GM23338 (cell line): ENCODE results near the gene KCNMB2. TPM values are rescaled to one million over a fixed set of nuclear protein-coding genes. Genes with fewer than 3 reads are reported as not detected.

Experiments
- ATAC-seq: fragments of 200-7000 bp; cut with Tn5 transposase; 3 replicates; pipeline ENCODE4 v1.9.1; 2020
- DNase-seq: peaks from one replicate; pipeline ENCODE4 v3.0.0-alpha.2; 2015; ENCODE audit warnings: low spot score
- H2AFZ ChIP-seq: fragments of 200-600 bp; sonication (generic); 2 replicates; pipeline ENCODE4 v1.8.0; 2016; ENCODE audit warnings: antibody characterized with exemption, mild to moderate bottlenecking, moderate library complexity
- H3F3A ChIP-seq: fragments of 200-600 bp; sonication (generic); replicated peaks from 2 replicates; pipeline ENCODE4 v1.8.0; 2017; ENCODE audit warnings: antibody characterized with exemption, mixed run types, low read depth
- H3K27ac ChIP-seq: fragments of 200-600 bp; sonication (generic); 2 replicates; pipeline ENCODE4 v1.6.1; 2016; ENCODE audit warnings: low read depth
- H3K27me3 ChIP-seq: fragments of 200-600 bp; sonication (generic); 2 replicates; pipeline ENCODE4 v1.8.0; 2016; ENCODE audit warnings: mild to moderate bottlenecking, mixed run types, moderate library complexity; ENCODE audit not compliant: insufficient read depth
- H3K36me3 ChIP-seq: fragments of 200-600 bp; sonication (generic); 2 replicates; pipeline ENCODE4 v1.8.0; 2016; ENCODE audit warnings: mild to moderate bottlenecking; ENCODE audit not compliant: insufficient read depth
- H3K4me1 ChIP-seq: fragments of 200-600 bp; sonication (generic); 2 replicates; pipeline ENCODE4 v1.8.0; 2016; ENCODE audit warnings: mild to moderate bottlenecking, moderate library complexity; ENCODE audit not compliant: insufficient read depth
- H3K4me2 ChIP-seq: fragments of 200-600 bp; sonication (generic); 2 replicates; pipeline ENCODE4 v1.7.1; 2017; ENCODE audit warnings: mixed run types
- H3K4me3 ChIP-seq: fragments of 200-600 bp; sonication (generic); 2 replicates; pipeline ENCODE4 v1.6.1; 2016; ENCODE audit warnings: mixed run types
- H3K79me2 ChIP-seq: fragments of 200-600 bp; sonication (generic); replicated peaks from 2 replicates; pipeline ENCODE4 v1.8.0; 2017; ENCODE audit warnings: mild to moderate bottlenecking; ENCODE audit not compliant: insufficient read depth
- H3K9me2 ChIP-seq: fragments of 200-600 bp; sonication (generic); 2 replicates; pipeline ENCODE4 v1.8.0; 2017; ENCODE audit not compliant: insufficient read depth
- H4K20me1 ChIP-seq: fragments of 200-600 bp; sonication (generic); replicated peaks from 2 replicates; pipeline ENCODE4 v1.8.0; 2017; ENCODE audit warnings: mild to moderate bottlenecking; ENCODE audit not compliant: insufficient read depth
- H3K27ac Mint-ChIP-seq: 2 replicates; pipeline ENCODE4 v1.8.0; 2020; ENCODE audit warnings: inconsistent platforms, mild to moderate bottlenecking, moderate library complexity, mixed read lengths
- H3K27me3 Mint-ChIP-seq: 3 replicates; pipeline ENCODE4 v1.8.0; 2022; ENCODE audit warnings: low read depth, mild to moderate bottlenecking, moderate library complexity, mixed read lengths, inconsistent platforms; ENCODE audit not compliant: insufficient read depth, poor library complexity
- H3K36me3 Mint-ChIP-seq: 3 replicates; pipeline ENCODE4 v1.8.0; 2021; ENCODE audit warnings: low read depth, mild to moderate bottlenecking, inconsistent platforms, moderate library complexity, mixed read lengths
- H3K4me1 Mint-ChIP-seq: 3 replicates; pipeline ENCODE4 v1.8.0; 2020; ENCODE audit warnings: mild to moderate bottlenecking, inconsistent platforms, mixed read lengths
- H3K4me3 Mint-ChIP-seq: 3 replicates; pipeline ENCODE4 v1.8.0; 2021; ENCODE audit warnings: moderate library complexity, mild to moderate bottlenecking, inconsistent platforms, mixed read lengths
- H3K9me3 Mint-ChIP-seq: 3 replicates; pipeline ENCODE4 v1.8.0; 2020; ENCODE audit warnings: moderate library complexity, mild to moderate bottlenecking, inconsistent platforms, mixed read lengths
- CREB1 ChIP-seq: fragments of 250-450 bp; sonication (Bioruptor Pico); IDR thresholded peaks from 2 replicates; pipeline ENCODE4 v1.5.0; 2020; ENCODE audit warnings: low read depth, mild to moderate bottlenecking, moderate library complexity
- CTCF ChIP-seq, 2 experiments: fragments of 200-600 bp in 1 of 2; sonication (generic) in 1 of 2; conservative IDR thresholded peaks; 2 replicates each; pipeline versions ENCODE4 v1.5.1 to v1.6.1; 2016 to 2017; ENCODE audit warnings: antibody characterized with exemption in 2 of 2, low read depth in 2 of 2, mild to moderate bottlenecking in 2 of 2, moderate library complexity in 1 of 2
- EZH2 ChIP-seq: fragments of 200-600 bp; sonication (generic); IDR thresholded peaks from one replicate; pipeline ENCODE4 v1.8.0; 2017; ENCODE audit warnings: antibody characterized with exemption, mild to moderate bottlenecking, low read depth; ENCODE audit not compliant: unreplicated experiment
- EZH2phosphoT487 ChIP-seq: fragments of 200-600 bp; sonication (generic); IDR thresholded peaks from one replicate; pipeline ENCODE4 v1.8.1; 2018; ENCODE audit warnings: antibody characterized with exemption; ENCODE audit not compliant: unreplicated experiment
- JUNB ChIP-seq: IDR thresholded peaks from one replicate; pipeline ENCODE4 v1.6.1; 2016; ENCODE audit warnings: antibody characterized with exemption; ENCODE audit not compliant: unreplicated experiment
- NANOG ChIP-seq: IDR thresholded peaks from 2 replicates; pipeline ENCODE4 v1.6.1; 2016; ENCODE audit warnings: antibody characterized with exemption, borderline replicate concordance
- POLR2AphosphoS5 ChIP-seq: IDR thresholded peaks from 2 replicates; pipeline ENCODE4 v1.6.1; 2016; ENCODE audit warnings: antibody characterized with exemption, low read depth
- REST ChIP-seq: IDR thresholded peaks from one replicate; pipeline ENCODE4 v1.6.1; 2018; ENCODE audit warnings: antibody characterized with exemption; ENCODE audit not compliant: unreplicated experiment
- STAT1 ChIP-seq: IDR thresholded peaks from one replicate; pipeline ENCODE4 v1.6.1; 2016; ENCODE audit warnings: antibody characterized with exemption; ENCODE audit not compliant: unreplicated experiment
- ZNF114 ChIP-seq: fragments of 250-450 bp; sonication (Bioruptor Pico); IDR thresholded peaks from 2 replicates; pipeline ENCODE4 v1.5.0; 2020; ENCODE audit warnings: mild to moderate bottlenecking, moderate library complexity
- ZNF331 ChIP-seq: fragments of 250-450 bp; sonication (Bioruptor Pico); IDR thresholded peaks from 2 replicates; pipeline ENCODE4 v1.5.0; 2020; ENCODE audit warnings: low read depth, mild to moderate bottlenecking, moderate library complexity
- ZNF462 ChIP-seq: fragments of 250-450 bp; sonication (Bioruptor Pico); IDR thresholded peaks from 2 replicates; pipeline ENCODE4 v1.5.0; 2020; ENCODE audit warnings: mild to moderate bottlenecking, moderate library complexity
- polyA plus RNA-seq: library from polyadenylated mRNA; unstranded; fragments of >200 nt; fragmentation: Nextera tagmentation; extraction: Ambion mirVana; gene quantifications from 2 replicates; pipeline ENCODE4 v1.2.1, GENCODE V29; 2016
- total RNA-seq: library from RNA; depleted of rRNA; stranded (reverse); fragments of >200 nt; shearing (Covaris generic); gene quantifications from 2 replicates; pipeline ENCODE4 v1.2.3, GENCODE V29; 2014
- TF ChIP-seq, protein P1 (sequence below): IDR thresholded peaks from 2 replicates; pipeline ENCODE4 v1.6.1; 2016; ENCODE audit warnings: antibody characterized with exemption

Gene KCNMB2
- total and polyA plus RNA-seq, 2 experiments from 2014 or later = 0.53 TPM; not detected in 1

DNA sequence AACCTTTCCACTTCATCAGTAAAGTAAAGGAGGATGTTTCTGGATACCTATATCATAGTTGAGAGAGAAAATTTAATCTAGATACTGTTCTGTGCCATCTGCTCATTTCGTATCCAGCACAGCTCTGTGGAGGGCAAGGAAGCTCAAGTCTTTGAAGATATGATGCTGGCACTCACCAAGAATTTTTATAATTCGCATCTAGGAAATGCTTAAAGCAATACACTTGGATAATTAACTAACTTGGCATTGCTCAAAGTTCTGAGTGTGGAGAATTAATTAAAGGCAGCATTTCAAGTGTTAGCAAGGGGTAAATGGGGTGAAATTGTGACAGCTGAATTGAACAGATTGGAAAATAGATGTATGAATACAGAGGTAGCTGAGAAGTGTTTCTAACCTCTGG lies 213.2 kb downstream of the KCNMB2 start:
- H3K79me2 ChIP-seq = no peaks in the 10 kb centered on the region
- no peaks in the 10 kb centered on the region for H4K20me1 ChIP-seq
- no peaks in the 10 kb centered on the region for H3K9me2 ChIP-seq
- Mint-ChIP-seq H3K27me3 (no peaks in the 10 kb centered on the region), H3K27ac (no peak overlapping the region), H3K4me1 (no peaks in the 10 kb centered on the region), H3K4me3 (no peak overlapping the region), H3K36me3 (peaks cover 13% of the 10 kb centered on the region), H3K9me3 (peaks cover 12% of the 10 kb centered on the region; the same call in 2 of the 3 replicates)
- DNase-seq (no peak), ATAC-seq (no peak)
- TF ChIP-seq ZNF114 (CRISPR knock-in tag) (no peak), ZNF462 (CRISPR knock-in tag) (no peak), EZH2phosphoT487 (no peak), EZH2 (no peak), STAT1 (no peak), REST (no peak), JUNB (no peak), CREB1 (CRISPR knock-in tag) (no peak), NANOG (no peak), POLR2AphosphoS5 (no peak), CTCF (conservative IDR thresholded peaks at IDR 0.05; ENCODE audit: low read depth in 2 of 2) (no peak), ZNF331 (CRISPR knock-in tag) (no peak)
- TF ChIP-seq, protein P1, sequence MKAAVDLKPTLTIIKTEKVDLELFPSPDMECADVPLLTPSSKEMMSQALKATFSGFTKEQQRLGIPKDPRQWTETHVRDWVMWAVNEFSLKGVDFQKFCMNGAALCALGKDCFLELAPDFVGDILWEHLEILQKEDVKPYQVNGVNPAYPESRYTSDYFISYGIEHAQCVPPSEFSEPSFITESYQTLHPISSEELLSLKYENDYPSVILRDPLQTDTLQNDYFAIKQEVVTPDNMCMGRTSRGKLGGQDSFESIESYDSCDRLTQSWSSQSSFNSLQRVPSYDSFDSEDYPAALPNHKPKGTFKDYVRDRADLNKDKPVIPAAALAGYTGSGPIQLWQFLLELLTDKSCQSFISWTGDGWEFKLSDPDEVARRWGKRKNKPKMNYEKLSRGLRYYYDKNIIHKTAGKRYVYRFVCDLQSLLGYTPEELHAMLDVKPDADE = no peak
- H3K4me1 ChIP-seq = no peaks in the 10 kb centered on the region
- no peak overlapping the region for H3K4me3 ChIP-seq
- H3K4me2 ChIP-seq = no peak overlapping the region
- H3F3A ChIP-seq = no peaks in the 10 kb centered on the region
- H3K27ac ChIP-seq = no peak overlapping the region
- no peaks in the 10 kb centered on the region for H3K27me3 ChIP-seq
- H2AFZ ChIP-seq = no peak overlapping the region
- H3K36me3 ChIP-seq = no peaks in the 10 kb centered on the region
